ENCODE measurements around the gene CYBC1.

The CYBC1 gene

GRCh38 chr17:82450357-82451106 is at the start of gene CYBC1:
TSS of gene CYBC1 (minus strand) at chr17:82450752. CDS start at chr17:82449254, 1,498 bp downstream.
- DNase-seq, result peak; percentile 88

GRCh38 chr17:82497483-82498405 is 47.2 kb upstream of the CYBC1 start:
- no peak for DNase-seq

GRCh38 chr17:82496529-82497434 is 46.2 kb upstream of the CYBC1 start:
- DNase-seq, result peak; percentile 87

GRCh38 chr17:82495844-82496528 is 45.4 kb upstream of the CYBC1 start:
- no peak for DNase-seq

- DNase-seq, result peak; percentile 87
These were observed 43.9 kb upstream of the CYBC1 start for GRCh38 chr17:82494236-82495055.

GRCh38 chr17:82493226-82493781 is 42.8 kb upstream of the CYBC1 start:
- no peak for DNase-seq

GRCh38 chr17:82492643-82493225 is 42.2 kb upstream of the CYBC1 start:
- DNase-seq, result no peak

GRCh38 chr17:82491533-82491932 is 41.0 kb upstream of the CYBC1 start:
- no peak for DNase-seq

- DNase-seq, result no peak
These were observed 40.6 kb upstream of the CYBC1 start for GRCh38 chr17:82491196-82491530.

GRCh38 chr17:82490512-82491195 is 40.1 kb upstream of the CYBC1 start:
- no peak for DNase-seq

GRCh38 chr17:82489851-82490511 is 39.4 kb upstream of the CYBC1 start:
- no peak for DNase-seq

GRCh38 chr17:82489117-82489516 is 38.6 kb upstream of the CYBC1 start:
- no peak for DNase-seq

GRCh38 chr17:82487910-82488309 is 37.4 kb upstream of the CYBC1 start:
- no peak for DNase-seq

- DNase-seq, result no peak
These were observed 35.9 kb upstream of the CYBC1 start for GRCh38 chr17:82486231-82487094.

GRCh38 chr17:82483836-82484235 is 33.3 kb upstream of the CYBC1 start:
- no peak for DNase-seq

- no peak for DNase-seq
These were observed 32.7 kb upstream of the CYBC1 start for GRCh38 chr17:82483204-82483660.

GRCh38 chr17:82480318-82480717 is 29.8 kb upstream of the CYBC1 start:
- no peak for DNase-seq

- no peak for DNase-seq
These were observed 29.1 kb upstream of the CYBC1 start for GRCh38 chr17:82479602-82480001.
